Neural cell (in vitro differentiated cells): ENCODE data around the gene DIABLO. TPM values are rescaled to one million over a fixed set of nuclear protein-coding genes. Genes with fewer than 3 reads are reported as not detected.

Experiments used
- H2AFZ ChIP-seq: fragments of 200-600, 300-800 bp; sonication (generic), shearing (Covaris generic); 2 replicates; pipeline ENCODE4 v1.6.0; 2014; ENCODE audit warnings: low read depth, mild to moderate bottlenecking, antibody characterized with exemption, low read length, moderate library complexity
- H3F3A ChIP-seq: fragments of 200-600 bp; shearing (Covaris generic); 2 replicates; pipeline ENCODE4 v1.6.1; 2016; ENCODE audit warnings: mild to moderate bottlenecking, moderate library complexity, mixed read lengths, antibody characterized with exemption, low read length; ENCODE audit not compliant: insufficient read depth, poor library complexity, severe bottlenecking
- H3K27ac ChIP-seq: fragments of 200-600, 300-800 bp; sonication (generic), shearing (Covaris generic); 2 replicates; pipeline ENCODE4 v1.5.1; 2014; ENCODE audit warnings: mild to moderate bottlenecking, low read length, moderate library complexity
- H3K27me3 ChIP-seq: fragments of 300-800, 200-600 bp; sonication (generic), shearing (Covaris generic); 2 replicates; pipeline ENCODE4 v1.6.0; 2014; ENCODE audit warnings: mild to moderate bottlenecking, low read depth, low read length, moderate library complexity; ENCODE audit not compliant: insufficient read depth
- H3K36me3 ChIP-seq: fragments of 300-800, 200-600 bp; sonication (generic), shearing (Covaris generic); 2 replicates; pipeline ENCODE4 v1.5.1; 2014; ENCODE audit warnings: mild to moderate bottlenecking, antibody characterized with exemption, low read length, moderate library complexity; ENCODE audit not compliant: insufficient read depth
- H3K4me2 ChIP-seq: fragments of 300-800, 200-600 bp; sonication (generic), shearing (Covaris generic); 2 replicates; pipeline ENCODE4 v1.6.0; 2014; ENCODE audit warnings: mild to moderate bottlenecking, low read length
- H3K4me3 ChIP-seq: fragments of 300-800, 200-600 bp; sonication (generic), shearing (Covaris generic); 2 replicates; pipeline ENCODE4 v1.5.1; 2014; ENCODE audit warnings: mild to moderate bottlenecking, low read length, moderate library complexity
- H3K79me2 ChIP-seq: fragments of 200-600 bp; shearing (Covaris generic); replicated peaks from 2 replicates; pipeline ENCODE4 v1.6.0; 2014; ENCODE audit warnings: mild to moderate bottlenecking, low read length, moderate library complexity; ENCODE audit not compliant: insufficient read depth
- H3K9ac ChIP-seq: fragments of 300-800, 200-600 bp; sonication (generic), shearing (Covaris generic); 2 replicates; pipeline ENCODE4 v1.6.1; 2016; ENCODE audit warnings: mild to moderate bottlenecking, low read length, mixed read lengths
- H3K9me2 ChIP-seq: fragments of 200-600 bp; shearing (Covaris generic); 2 replicates; pipeline ENCODE4 v1.6.1; 2016; ENCODE audit warnings: mild to moderate bottlenecking, low read length, mixed read lengths; ENCODE audit not compliant: insufficient read depth
- H3K9me3 ChIP-seq: fragments of 200-600, 300-800 bp; sonication (generic), shearing (Covaris generic); 2 replicates; pipeline ENCODE4 v1.6.1; 2016; ENCODE audit warnings: mild to moderate bottlenecking, mixed run types, low read length, moderate library complexity, mixed read lengths
- H4K20me1 ChIP-seq: fragments of 200-600 bp; shearing (Covaris generic); 2 replicates; pipeline ENCODE4 v1.6.1; 2016; ENCODE audit warnings: mild to moderate bottlenecking, mixed run types; ENCODE audit not compliant: insufficient read depth
- CTCF ChIP-seq: fragments of 450-650 bp; IDR thresholded peaks from 2 replicates; pipeline ENCODE4 v1.5.1; 2014; ENCODE audit warnings: antibody characterized with exemption, mild to moderate bottlenecking, moderate library complexity; ENCODE audit not compliant: poor library complexity, severe bottlenecking
- EP300 ChIP-seq: fragments of 450-650 bp; conservative IDR thresholded peaks from 2 replicates; pipeline ENCODE4 v1.6.1; 2014; ENCODE audit warnings: antibody characterized with exemption, mild to moderate bottlenecking, moderate library complexity; ENCODE audit not compliant: poor library complexity, severe bottlenecking
- EZH2 ChIP-seq: fragments of 200-600, 300-800 bp; shearing (Covaris generic), sonication (generic); IDR thresholded peaks from 2 replicates; pipeline ENCODE4 v1.6.1; 2014; ENCODE audit warnings: antibody characterized with exemption, low read length, borderline replicate concordance, mild to moderate bottlenecking; ENCODE audit not compliant: insufficient read depth, poor library complexity, severe bottlenecking
- MXI1 ChIP-seq: fragments of 450-650 bp; conservative IDR thresholded peaks from 2 replicates; pipeline ENCODE4 v1.6.1; 2014; ENCODE audit warnings: antibody characterized with exemption, mild to moderate bottlenecking; ENCODE audit not compliant: poor library complexity, severe bottlenecking
- POLR2AphosphoS5 ChIP-seq: IDR thresholded peaks from 2 replicates; pipeline ENCODE4 v1.6.1; 2012
- RAD21 ChIP-seq: fragments of 450-650 bp; conservative IDR thresholded peaks from 2 replicates; pipeline ENCODE4 v1.6.1; 2014; ENCODE audit warnings: antibody characterized with exemption, mild to moderate bottlenecking, moderate library complexity
- SMC3 ChIP-seq: fragments of 450-650 bp; conservative IDR thresholded peaks from 2 replicates; pipeline ENCODE4 v1.6.1; 2014; ENCODE audit warnings: antibody characterized with exemption, mild to moderate bottlenecking, moderate library complexity; ENCODE audit not compliant: poor library complexity
- TAF1 ChIP-seq: IDR thresholded peaks from 2 replicates; pipeline ENCODE4 v1.6.1; 2012; ENCODE audit warnings: low read depth
- polyA plus RNA-seq: library from polyadenylated mRNA; depleted of rRNA; stranded (reverse); fragments of >200 nt; gene quantifications from 2 replicates; pipeline ENCODE4 v1.2.3, GENCODE V29; 2014
- TF ChIP-seq, protein P1 (sequence below): IDR thresholded peaks from 2 replicates; pipeline ENCODE4 v1.6.1; 2012; ENCODE audit warnings: borderline replicate concordance

The DIABLO gene
- polyA plus RNA-seq, 1 donor from 2014 or later: 157 TPM

DNA sequence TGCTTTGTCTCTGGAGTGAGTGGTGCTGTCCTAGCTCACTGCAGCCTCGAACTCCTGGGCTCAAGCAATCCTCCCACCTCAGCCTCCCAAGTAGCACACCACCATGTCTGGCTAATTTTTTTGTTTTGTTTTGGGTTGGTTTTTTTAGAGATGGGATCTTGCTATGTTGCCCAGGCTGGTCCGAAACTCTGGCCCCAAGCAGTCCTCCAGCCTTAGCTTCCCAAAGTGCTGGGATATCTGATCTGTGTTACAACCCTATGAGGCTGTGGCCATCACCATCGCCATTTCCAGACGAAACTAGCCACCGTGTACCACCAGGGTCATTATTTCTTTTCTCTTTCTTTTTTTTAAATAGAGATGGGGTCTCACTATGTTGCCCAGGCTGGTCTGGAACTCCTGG, 54.5 kb downstream of the DIABLO start:
- H4K20me1 ChIP-seq: no peaks in the 10 kb centered on the region
- H3K27ac ChIP-seq: no peak overlapping the region
- TF ChIP-seq RAD21 (no peak), CTCF (no peak), POLR2AphosphoS5 (no peak), EP300 (no peak), SMC3 (no peak), TAF1 (no peak), MXI1 (no peak), EZH2 (no peak)
- TF ChIP-seq, protein P1, sequence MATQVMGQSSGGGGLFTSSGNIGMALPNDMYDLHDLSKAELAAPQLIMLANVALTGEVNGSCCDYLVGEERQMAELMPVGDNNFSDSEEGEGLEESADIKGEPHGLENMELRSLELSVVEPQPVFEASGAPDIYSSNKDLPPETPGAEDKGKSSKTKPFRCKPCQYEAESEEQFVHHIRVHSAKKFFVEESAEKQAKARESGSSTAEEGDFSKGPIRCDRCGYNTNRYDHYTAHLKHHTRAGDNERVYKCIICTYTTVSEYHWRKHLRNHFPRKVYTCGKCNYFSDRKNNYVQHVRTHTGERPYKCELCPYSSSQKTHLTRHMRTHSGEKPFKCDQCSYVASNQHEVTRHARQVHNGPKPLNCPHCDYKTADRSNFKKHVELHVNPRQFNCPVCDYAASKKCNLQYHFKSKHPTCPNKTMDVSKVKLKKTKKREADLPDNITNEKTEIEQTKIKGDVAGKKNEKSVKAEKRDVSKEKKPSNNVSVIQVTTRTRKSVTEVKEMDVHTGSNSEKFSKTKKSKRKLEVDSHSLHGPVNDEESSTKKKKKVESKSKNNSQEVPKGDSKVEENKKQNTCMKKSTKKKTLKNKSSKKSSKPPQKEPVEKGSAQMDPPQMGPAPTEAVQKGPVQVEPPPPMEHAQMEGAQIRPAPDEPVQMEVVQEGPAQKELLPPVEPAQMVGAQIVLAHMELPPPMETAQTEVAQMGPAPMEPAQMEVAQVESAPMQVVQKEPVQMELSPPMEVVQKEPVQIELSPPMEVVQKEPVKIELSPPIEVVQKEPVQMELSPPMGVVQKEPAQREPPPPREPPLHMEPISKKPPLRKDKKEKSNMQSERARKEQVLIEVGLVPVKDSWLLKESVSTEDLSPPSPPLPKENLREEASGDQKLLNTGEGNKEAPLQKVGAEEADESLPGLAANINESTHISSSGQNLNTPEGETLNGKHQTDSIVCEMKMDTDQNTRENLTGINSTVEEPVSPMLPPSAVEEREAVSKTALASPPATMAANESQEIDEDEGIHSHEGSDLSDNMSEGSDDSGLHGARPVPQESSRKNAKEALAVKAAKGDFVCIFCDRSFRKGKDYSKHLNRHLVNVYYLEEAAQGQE: no peak
- H3K79me2 ChIP-seq: no peaks in the 10 kb centered on the region
- no peak overlapping the region for H3K9ac ChIP-seq
- H3K4me2 ChIP-seq: no peak overlapping the region
- H3F3A ChIP-seq: no peaks in the 10 kb centered on the region
- H3K9me2 ChIP-seq: no peaks in the 10 kb centered on the region
- no peak overlapping the region for H3K4me3 ChIP-seq
- no peaks in the 10 kb centered on the region for H3K36me3 ChIP-seq
- H3K27me3 ChIP-seq: no peaks in the 10 kb centered on the region
- no peaks in the 10 kb centered on the region for H3K9me3 ChIP-seq
- H2AFZ ChIP-seq: no peak overlapping the region

- H3F3A ChIP-seq: no peaks in the 10 kb centered on the region
- H3K27ac ChIP-seq: no peak overlapping the region
- no peak overlapping the region for H2AFZ ChIP-seq
- no peaks in the 10 kb centered on the region for H3K79me2 ChIP-seq
- no peaks in the 10 kb centered on the region for H3K9me2 ChIP-seq
- no peaks in the 10 kb centered on the region for H3K36me3 ChIP-seq
- H3K4me3 ChIP-seq: no peak overlapping the region
- no peaks in the 10 kb centered on the region for H3K27me3 ChIP-seq
- H3K4me2 ChIP-seq: no peak overlapping the region
- H4K20me1 ChIP-seq: no peaks in the 10 kb centered on the region
- TF ChIP-seq TAF1: no peak
- no peak for TF ChIP-seq RAD21
- TF ChIP-seq POLR2AphosphoS5: no peak
- no peak for TF ChIP-seq CTCF
- TF ChIP-seq, protein P1: no peak
- no peak for TF ChIP-seq EP300
- no peak for TF ChIP-seq SMC3
- no peak for TF ChIP-seq EZH2
- no peak for TF ChIP-seq MXI1
- H3K9me3 ChIP-seq: no peaks in the 10 kb centered on the region
- no peak overlapping the region for H3K9ac ChIP-seq
These were observed 57.4 kb downstream of the DIABLO start for GRCh38 chr12:122168492-122168891.
